Measurements from ENCODE around the gene PSME3. TPM values are rescaled to one million over a fixed set of nuclear protein-coding genes. Genes with fewer than 3 reads are reported as not detected.
A peak's percentile ranks its signal among the peaks of the same experiment; 100 is the strongest.

Gene PSME3
- total and polyA plus RNA-seq, 2 of the 13 experiments (the other 11 are each of a cell fraction or from before 2014, with no cell fraction given) = 66.3 to 135 TPM

- TF ChIP-seq, protein P1, sequence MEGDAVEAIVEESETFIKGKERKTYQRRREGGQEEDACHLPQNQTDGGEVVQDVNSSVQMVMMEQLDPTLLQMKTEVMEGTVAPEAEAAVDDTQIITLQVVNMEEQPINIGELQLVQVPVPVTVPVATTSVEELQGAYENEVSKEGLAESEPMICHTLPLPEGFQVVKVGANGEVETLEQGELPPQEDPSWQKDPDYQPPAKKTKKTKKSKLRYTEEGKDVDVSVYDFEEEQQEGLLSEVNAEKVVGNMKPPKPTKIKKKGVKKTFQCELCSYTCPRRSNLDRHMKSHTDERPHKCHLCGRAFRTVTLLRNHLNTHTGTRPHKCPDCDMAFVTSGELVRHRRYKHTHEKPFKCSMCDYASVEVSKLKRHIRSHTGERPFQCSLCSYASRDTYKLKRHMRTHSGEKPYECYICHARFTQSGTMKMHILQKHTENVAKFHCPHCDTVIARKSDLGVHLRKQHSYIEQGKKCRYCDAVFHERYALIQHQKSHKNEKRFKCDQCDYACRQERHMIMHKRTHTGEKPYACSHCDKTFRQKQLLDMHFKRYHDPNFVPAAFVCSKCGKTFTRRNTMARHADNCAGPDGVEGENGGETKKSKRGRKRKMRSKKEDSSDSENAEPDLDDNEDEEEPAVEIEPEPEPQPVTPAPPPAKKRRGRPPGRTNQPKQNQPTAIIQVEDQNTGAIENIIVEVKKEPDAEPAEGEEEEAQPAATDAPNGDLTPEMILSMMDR (CRISPR knock-in tag; IDR thresholded peaks at IDR 0.05) = peak; percentile 35
- TF ChIP-seq, protein P2, sequence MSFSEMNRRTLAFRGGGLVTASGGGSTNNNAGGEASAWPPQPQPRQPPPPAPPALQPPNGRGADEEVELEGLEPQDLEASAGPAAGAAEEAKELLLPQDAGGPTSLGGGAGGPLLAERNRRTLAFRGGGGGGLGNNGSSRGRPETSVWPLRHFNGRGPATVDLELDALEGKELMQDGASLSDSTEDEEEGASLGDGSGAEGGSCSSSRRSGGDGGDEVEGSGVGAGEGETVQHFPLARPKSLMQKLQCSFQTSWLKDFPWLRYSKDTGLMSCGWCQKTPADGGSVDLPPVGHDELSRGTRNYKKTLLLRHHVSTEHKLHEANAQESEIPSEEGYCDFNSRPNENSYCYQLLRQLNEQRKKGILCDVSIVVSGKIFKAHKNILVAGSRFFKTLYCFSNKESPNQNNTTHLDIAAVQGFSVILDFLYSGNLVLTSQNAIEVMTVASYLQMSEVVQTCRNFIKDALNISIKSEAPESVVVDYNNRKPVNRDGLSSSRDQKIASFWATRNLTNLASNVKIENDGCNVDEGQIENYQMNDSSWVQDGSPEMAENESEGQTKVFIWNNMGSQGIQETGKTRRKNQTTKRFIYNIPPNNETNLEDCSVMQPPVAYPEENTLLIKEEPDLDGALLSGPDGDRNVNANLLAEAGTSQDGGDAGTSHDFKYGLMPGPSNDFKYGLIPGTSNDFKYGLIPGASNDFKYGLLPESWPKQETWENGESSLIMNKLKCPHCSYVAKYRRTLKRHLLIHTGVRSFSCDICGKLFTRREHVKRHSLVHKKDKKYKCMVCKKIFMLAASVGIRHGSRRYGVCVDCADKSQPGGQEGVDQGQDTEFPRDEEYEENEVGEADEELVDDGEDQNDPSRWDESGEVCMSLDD (CRISPR knock-in tag; IDR thresholded peaks at IDR 0.05; ENCODE audit: borderline replicate concordance) = no peak
- TF ChIP-seq XBP1 (CRISPR knock-in tag; IDR thresholded peaks at IDR 0.05) (no peak), ZNF773 (CRISPR knock-in tag; IDR thresholded peaks at IDR 0.05; ENCODE audit: borderline replicate concordance) (no peak), FOXA3 (CRISPR knock-in tag; IDR thresholded peaks at IDR 0.05) (0 out of 2 replicates have a peak, but pooled peaks have one; percentile 30), ZNF20 (CRISPR knock-in tag; IDR thresholded peaks at IDR 0.05) (no peak), ARNTL (CRISPR knock-in tag; IDR thresholded peaks at IDR 0.05) (peak; percentile 90), ZNF138 (CRISPR knock-in tag; IDR thresholded peaks at IDR 0.05; ENCODE audit: low read depth) (no peak), PRPF4 (IDR thresholded peaks at IDR 0.05; ENCODE audit: low read depth, low read length, poor library complexity, severe bottlenecking) (no peak), REXO4 (CRISPR knock-in tag; IDR thresholded peaks at IDR 0.05; ENCODE audit: borderline replicate concordance) (no peak), KAT2B (IDR thresholded peaks at IDR 0.05; ENCODE audit: borderline replicate concordance, low read depth, low read length) (no peak), MED13 (CRISPR knock-in tag; IDR thresholded peaks at IDR 0.05) (no peak), ZEB1 (IDR thresholded peaks at IDR 0.05; ENCODE audit: insufficient replicate concordance, low read depth) (no peak), CENPT (CRISPR knock-in tag; IDR thresholded peaks at IDR 0.05; ENCODE audit: low read depth) (no peak), ZNF503 (CRISPR knock-in tag; IDR thresholded peaks at IDR 0.05) (no peak), ZFP36L1 (CRISPR knock-in tag; IDR thresholded peaks at IDR 0.05) (no peak)
- TF ChIP-seq, protein P3, sequence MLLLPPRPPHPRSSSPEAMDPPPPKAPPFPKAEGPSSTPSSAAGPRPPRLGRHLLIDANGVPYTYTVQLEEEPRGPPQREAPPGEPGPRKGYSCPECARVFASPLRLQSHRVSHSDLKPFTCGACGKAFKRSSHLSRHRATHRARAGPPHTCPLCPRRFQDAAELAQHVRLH (CRISPR knock-in tag; IDR thresholded peaks at IDR 0.05; ENCODE audit: borderline replicate concordance, low read depth) = peak; percentile 48; the same call in 1 of the 2 replicates
Observed at GRCh38 chr17:42878123-42878880, 45.1 kb downstream of the PSME3 start (continued).

Data from HepG2 (cell line).